Uterus (tissue), 2 donors: ENCODE results near the gene UST.

Source experiments
- CTCF ChIP-seq, 4 experiments: fragments of 200-600 bp in 2 of 4; fragments of 450-650 bp in 2 of 4; sonication (generic) in 2 of 4; IDR thresholded peaks; one replicate each; pipeline ENCODE4 v1.5.1; 2016 to 2019; ENCODE audit warnings: antibody characterized with exemption in 4 of 4, mild to moderate bottlenecking in 2 of 4, moderate library complexity in 1 of 4
- POLR2A ChIP-seq, 2 donors: fragments of 450-650 bp; IDR thresholded peaks; one replicate each; pipeline ENCODE4 v1.6.1; 2016; ENCODE audit warnings: antibody characterized with exemption in 2 of 2, mild to moderate bottlenecking in 1 of 2, moderate library complexity in 1 of 2

- no peak for TF ChIP-seq POLR2A (IDR thresholded peaks at IDR 0.05)
- no peak for TF ChIP-seq CTCF (IDR thresholded peaks at IDR 0.05)
These were observed 284.5 kb downstream of the UST start for GRCh38 chr6:149031201-149031858.
